OCI-LY7 (cell line): ENCODE data around the gene EEF2K. TPM values are rescaled to one million over a fixed set of nuclear protein-coding genes. Genes with fewer than 3 reads are reported as not detected.

Experiments
- BruUV-seq: library from RNA; stranded (reverse); fragments of 400-500 nt; replicated peaks from 2 replicates; lab custom pipeline; 2021; lab: Mats Ljungman, UMichigan
- CTCF ChIA-PET: fragments of 300-600 bp; sonication (Branson Sonifier 250); formaldehyde crosslinking; loops from one replicate; lab custom pipeline; 2022; ENCODE audit warnings: antibody characterized with exemption; ENCODE audit not compliant: unreplicated experiment; lab: Charles Lee
- POLR2A ChIA-PET: fragments of 300-600 bp; sonication (Branson Sonifier 250); formaldehyde crosslinking; loops from one replicate; lab custom pipeline; 2022; ENCODE audit warnings: antibody characterized with exemption; lab: Charles Lee
- DNase-seq: peaks from one replicate; pipeline ENCODE4 v3.0.0-alpha.2; 2015; ENCODE audit warnings: low spot score
- H2AFZ ChIP-seq: fragments of 200-600 bp; sonication (generic), shearing (Covaris generic); 2 replicates; pipeline ENCODE4 v1.6.1; 2014; ENCODE audit warnings: mild to moderate bottlenecking, antibody characterized with exemption, low read length, moderate library complexity
- H3K27ac ChIP-seq: fragments of 200-600 bp; sonication (generic); 2 replicates; pipeline ENCODE4 v1.5.1; 2014; ENCODE audit warnings: mixed run types, low read depth, mild to moderate bottlenecking, moderate library complexity, low read length, inconsistent platforms; ENCODE audit not compliant: poor library complexity, severe bottlenecking
- H3K36me3 ChIP-seq: fragments of 200-600 bp; sonication (generic); 2 replicates; pipeline ENCODE4 v1.6.1; 2014; ENCODE audit warnings: mild to moderate bottlenecking, antibody characterized with exemption, low read length, moderate library complexity, mixed read lengths; ENCODE audit not compliant: insufficient read depth
- H3K4me1 ChIP-seq: fragments of 200-600 bp; sonication (generic); 2 replicates; pipeline ENCODE4 v1.5.1; 2014; ENCODE audit warnings: mild to moderate bottlenecking, low read length; ENCODE audit not compliant: insufficient read depth, poor library complexity, severe bottlenecking
- H3K4me2 ChIP-seq: fragments of 200-600 bp; sonication (generic); 2 replicates; pipeline ENCODE4 v1.6.1; 2014; ENCODE audit warnings: mild to moderate bottlenecking, low read length
- H3K4me3 ChIP-seq: fragments of 200-600 bp; sonication (generic); 2 replicates; pipeline ENCODE4 v1.5.1; 2014; ENCODE audit warnings: mild to moderate bottlenecking, low read depth, low read length; ENCODE audit not compliant: poor library complexity, severe bottlenecking
- H3K79me2 ChIP-seq: fragments of 200-600 bp; sonication (generic); 2 replicates; pipeline ENCODE4 v1.6.1; 2016; ENCODE audit warnings: low read depth, mild to moderate bottlenecking, low read length, moderate library complexity, mixed read lengths; ENCODE audit not compliant: insufficient read depth
- H3K9me2 ChIP-seq: fragments of 200-600 bp; sonication (generic); 2 replicates; pipeline ENCODE4 v1.6.1; 2016; ENCODE audit warnings: mild to moderate bottlenecking, low read length, mixed read lengths; ENCODE audit not compliant: insufficient read depth
- H3K9me3 ChIP-seq: fragments of 200-600 bp; sonication (generic); 2 replicates; pipeline ENCODE4 v1.6.1; 2014; ENCODE audit warnings: mild to moderate bottlenecking, mixed run types, low read length, mixed read lengths
- H4K20me1 ChIP-seq: fragments of 200-600 bp; sonication (generic); 2 replicates; pipeline ENCODE4 v1.6.1; 2014; ENCODE audit warnings: mild to moderate bottlenecking, antibody characterized with exemption, low read length, moderate library complexity, mixed read lengths; ENCODE audit not compliant: insufficient read depth
- CTCF ChIP-seq: fragments of 200-600 bp; sonication (generic); conservative IDR thresholded peaks from 2 replicates; pipeline ENCODE4 v1.5.1; 2014; ENCODE audit warnings: mild to moderate bottlenecking, antibody characterized with exemption, low read length, moderate library complexity, mixed read lengths
- EZH2phosphoT487 ChIP-seq: fragments of 200-600 bp; sonication (generic); IDR thresholded peaks from 2 replicates; pipeline ENCODE4 v1.6.1; 2018; ENCODE audit warnings: low read depth, borderline replicate concordance, mild to moderate bottlenecking, mixed run types, antibody characterized with exemption, low read length, moderate library complexity, mixed read lengths
- intact Hi-C: fragments of 100-400 bp; cut with micrococcal nuclease; formaldehyde crosslinking; loops from one replicate; pipeline ENCODE4 v1.10.0; 2022; ENCODE audit not compliant: unreplicated experiment
- total RNA-seq, 2 experiments: library from RNA; depleted of rRNA in 1 of 2; stranded (reverse); fragments of >200 nt in 1 of 2; shearing (Covaris generic) in 1 of 2; gene quantifications; 2 replicates each; pipeline ENCODE4 v1.2.3, GENCODE V29; 2014 to 2022

EEF2K gene
- total RNA-seq, 2 experiments from 2014 or later = 23.8 to 42.3 TPM

GRCh38 chr16:22214402-22214801, 8.3 kb downstream of the EEF2K start:
- DNase-seq = no peak
- Histone ChIP-seq H3K4me1 (peaks cover 51% of the 10 kb centered on the region), H3K79me2 (peaks cover 42% of the 10 kb centered on the region; the same call in 1 of the 2 replicates), H3K9me3 (peaks cover 12% of the 10 kb centered on the region), H2AFZ (no peak overlapping the region), H4K20me1 (no peaks in the 10 kb centered on the region), H3K36me3 (peaks cover 74% of the 10 kb centered on the region), H3K4me3 (no peak overlapping the region), H3K4me2 (no peak overlapping the region), H3K27ac (no peak overlapping the region), H3K9me2 (no peaks in the 10 kb centered on the region)
- no peak for TF ChIP-seq CTCF
- TF ChIP-seq EZH2phosphoT487 = no peak
- intact Hi-C loops = no loop called here
- ChIA-PET CTCF (no interaction called here), POLR2A (no interaction called here)
- BruUV-seq = no TSS peak

- peaks cover 37% of the 10 kb centered on the region; the same call in 1 of the 2 replicates for H3K79me2 ChIP-seq
- DNase-seq = no peak
- POLR2A ChIA-PET = no interaction called here
These were observed 8.8 kb downstream of the EEF2K start for GRCh38 chr16:22214889-22215288.

More at GRCh38 chr16:22214889-22215288, 8.8 kb downstream of the EEF2K start:
- Histone ChIP-seq H3K36me3 (peaks cover 77% of the 10 kb centered on the region), H3K4me3 (no peak overlapping the region), H3K9me2 (no peaks in the 10 kb centered on the region), H3K4me2 (no peak overlapping the region), H2AFZ (no peak overlapping the region), H3K27ac (peak overlapping the region; percentile 69), H3K4me1 (peaks cover 46% of the 10 kb centered on the region), H4K20me1 (no peaks in the 10 kb centered on the region), H3K9me3 (peaks cover 12% of the 10 kb centered on the region)
- no peak for TF ChIP-seq CTCF
- TF ChIP-seq EZH2phosphoT487 = no peak
- intact Hi-C loops = no loop called here
- CTCF ChIA-PET = no interaction called here
- no TSS peak for BruUV-seq
